ENCODE measurements around the gene METTL26.
"Not testable (repeated sequence)": the region's sequence is repeated elsewhere in the genome, so short reads cannot be mapped to it uniquely, and the experiment has no call there.

The METTL26 gene

GRCh38 chr16:624526-625070 is 11.5 kb downstream of the METTL26 start:
- no peak for DNase-seq

- no peak for DNase-seq
Observed at GRCh38 chr16:622920-623280, 13.2 kb downstream of the METTL26 start.

- no peak for DNase-seq
Observed at GRCh38 chr16:621526-622105, 14.5 kb downstream of the METTL26 start.

GRCh38 chr16:620700-621525 is 15.2 kb downstream of the METTL26 start:
- DNase-seq = no peak

- DNase-seq = no peak
Observed at GRCh38 chr16:619476-620100, 16.5 kb downstream of the METTL26 start.

- DNase-seq = no peak
Observed at GRCh38 chr16:617855-618254, 18.2 kb downstream of the METTL26 start.

GRCh38 chr16:616733-617586 is 19.1 kb downstream of the METTL26 start:
- DNase-seq = no peak

- no peak for DNase-seq
Observed at GRCh38 chr16:615122-615521, 21.0 kb downstream of the METTL26 start.

- no peak for DNase-seq
Observed at GRCh38 chr16:610513-611381, 25.4 kb downstream of the METTL26 start.

- DNase-seq = no peak
Observed at GRCh38 chr16:609984-610383, 26.1 kb downstream of the METTL26 start.

- no peak for DNase-seq
Observed at GRCh38 chr16:609316-609715, 26.8 kb downstream of the METTL26 start.

GRCh38 chr16:608019-608418 is 28.1 kb downstream of the METTL26 start:
- DNase-seq = no peak

GRCh38 chr16:606656-607307 is 29.3 kb downstream of the METTL26 start:
- DNase-seq = no peak

GRCh38 chr16:603933-604332 is 32.2 kb downstream of the METTL26 start:
- DNase-seq = no peak

- DNase-seq = no peak
Observed at GRCh38 chr16:600781-601180, 35.3 kb downstream of the METTL26 start.

- no peak for DNase-seq
Observed at GRCh38 chr16:598823-599739, 37.0 kb downstream of the METTL26 start.

- DNase-seq = not testable (repeated sequence)
Observed at GRCh38 chr16:597655-598054, 38.5 kb downstream of the METTL26 start.

- no peak for DNase-seq
Observed at GRCh38 chr16:596736-597060, 39.4 kb downstream of the METTL26 start.

GRCh38 chr16:595942-596735 is 40.0 kb downstream of the METTL26 start:
- DNase-seq = no peak
